HuH-7 (cell line): ENCODE data around the gene KCNA10.

Experiments used
- DNase-seq: peaks from one replicate; pipeline ENCODE4 v3.0.0; 2011; ENCODE audit warnings: low spot score

The KCNA10 gene

GRCh38 chr1:110477041-110477440 is 41.9 kb downstream of the KCNA10 start:
- no peak for DNase-seq

GRCh38 chr1:110476028-110476765 is 42.8 kb downstream of the KCNA10 start:
- no peak for DNase-seq

GRCh38 chr1:110475362-110476027 is 43.5 kb downstream of the KCNA10 start:
- DNase-seq, result peak; percentile 29

GRCh38 chr1:110474444-110474843 is 44.5 kb downstream of the KCNA10 start:
- DNase-seq, result no peak

GRCh38 chr1:110472546-110472945 is 46.4 kb downstream of the KCNA10 start:
- no peak for DNase-seq

- no peak for DNase-seq
These were observed 47.8 kb downstream of the KCNA10 start for GRCh38 chr1:110471131-110471530.
